ENCODE results near the gene OSBPL8. TPM values are rescaled to one million over a fixed set of nuclear protein-coding genes. Genes with fewer than 3 reads are reported as not detected.

Gene OSBPL8
- total and polyA plus RNA-seq, 4 donors: 8.6 to 114 (median 53.3) TPM

GRCh38 chr12:76462668-76463224 lies 96.8 kb downstream of the OSBPL8 start:
- TF ChIP-seq CTCF (IDR thresholded peaks at IDR 0.05; ENCODE audit: control extremely low read depth, extremely low read depth): no peak
- DNase-seq: no peak
- peaks cover 0 to 14% (median 5%) of the 10 kb centered on the region in 5 donors for H3K4me1 ChIP-seq (ENCODE audit: control insufficient read depth in 5 of 5, insufficient read depth in 5 of 5, low read length in 5 of 5)
- 79 to 86% methylated on average over 2 of the region's 2 CpGs for WGBS, 2 donors
- H3K36me3 ChIP-seq (ENCODE audit: control insufficient read depth in 4 of 4, insufficient read depth in 4 of 4, low read length in 4 of 4): no peaks in the 10 kb centered on the region
- no peak for ATAC-seq (ENCODE audit: insufficient read depth, low FRiP score)
- H3K27me3 ChIP-seq (ENCODE audit: control insufficient read depth in 3 of 3, insufficient read depth in 3 of 3, low read length in 2 of 3): no peaks in the 10 kb centered on the region
- no peak overlapping the region for H3K9ac ChIP-seq (ENCODE audit: insufficient read depth in 1 of 2, low read length in 2 of 2)
- no peak overlapping the region for H3K4me3 ChIP-seq
- H3K27ac ChIP-seq (ENCODE audit: low read depth in 1 of 2, low read length in 1 of 2): no peak overlapping the region
- no peaks in the 10 kb centered on the region for H3K9me3 ChIP-seq (ENCODE audit: control insufficient read depth in 4 of 4, insufficient read depth in 3 of 4, low read length in 3 of 4)

GRCh38 chr12:76460807-76461206 lies 98.8 kb downstream of the OSBPL8 start:
- Histone ChIP-seq H3K27ac (ENCODE audit: low read depth in 1 of 2, low read length in 1 of 2) (no peak overlapping the region), H3K4me1 (ENCODE audit: control insufficient read depth in 5 of 5, insufficient read depth in 5 of 5, low read length in 5 of 5) (peaks cover 0 to 14% (median 5%) of the 10 kb centered on the region in 5 donors), H3K4me3 (no peak overlapping the region), H3K36me3 (ENCODE audit: control insufficient read depth in 4 of 4, insufficient read depth in 4 of 4, low read length in 4 of 4) (no peaks in the 10 kb centered on the region), H3K27me3 (ENCODE audit: control insufficient read depth in 3 of 3, insufficient read depth in 3 of 3, low read length in 2 of 3) (no peaks in the 10 kb centered on the region), H3K9me3 (ENCODE audit: control insufficient read depth in 4 of 4, insufficient read depth in 3 of 4, low read length in 3 of 4) (no peaks in the 10 kb centered on the region), H3K9ac (ENCODE audit: insufficient read depth in 1 of 2, low read length in 2 of 2) (no peak overlapping the region)
- no peak for DNase-seq
- no peak for TF ChIP-seq CTCF (IDR thresholded peaks at IDR 0.05; ENCODE audit: control extremely low read depth, extremely low read depth)
- no peak for ATAC-seq (ENCODE audit: insufficient read depth, low FRiP score)

- DNase-seq: no peak
- no peak for TF ChIP-seq CTCF (IDR thresholded peaks at IDR 0.05; ENCODE audit: control extremely low read depth, extremely low read depth)
- no peaks in the 10 kb centered on the region for H3K27me3 ChIP-seq (ENCODE audit: control insufficient read depth in 3 of 3, insufficient read depth in 3 of 3, low read length in 2 of 3)
- H3K4me1 ChIP-seq (ENCODE audit: control insufficient read depth in 5 of 5, insufficient read depth in 5 of 5, low read length in 5 of 5): peaks cover 0 to 6% (median 0%) of the 10 kb centered on the region in 5 donors
- H3K9ac ChIP-seq (ENCODE audit: insufficient read depth in 1 of 2, low read length in 2 of 2): no peak overlapping the region
- no peak overlapping the region for H3K4me3 ChIP-seq
- no peaks in the 10 kb centered on the region for H3K9me3 ChIP-seq (ENCODE audit: control insufficient read depth in 4 of 4, insufficient read depth in 3 of 4, low read length in 3 of 4)
- no peak overlapping the region for H3K27ac ChIP-seq (ENCODE audit: low read depth in 1 of 2, low read length in 1 of 2)
- WGBS, 2 donors: 81 to 97% methylated on average over 5 of the region's 5 CpGs
- no peaks in the 10 kb centered on the region for H3K36me3 ChIP-seq (ENCODE audit: control insufficient read depth in 4 of 4, insufficient read depth in 4 of 4, low read length in 4 of 4)
- no peak for ATAC-seq (ENCODE audit: insufficient read depth, low FRiP score)
Measured at GRCh38 chr12:76457818-76458217, 101.8 kb downstream of the OSBPL8 start.

GRCh38 chr12:76457010-76457409 lies 102.6 kb downstream of the OSBPL8 start:
- ATAC-seq (ENCODE audit: insufficient read depth, low FRiP score) (no peak), DNase-seq (no peak)
- no peak for TF ChIP-seq CTCF (IDR thresholded peaks at IDR 0.05; ENCODE audit: control extremely low read depth, extremely low read depth)
- H3K4me1 ChIP-seq (ENCODE audit: control insufficient read depth in 5 of 5, insufficient read depth in 5 of 5, low read length in 5 of 5): peaks cover 0 to 2% (median 0%) of the 10 kb centered on the region in 5 donors
- WGBS, 2 donors: 80% methylated on average over 7 of the region's 7 CpGs
- no peaks in the 10 kb centered on the region for H3K27me3 ChIP-seq (ENCODE audit: control insufficient read depth in 3 of 3, insufficient read depth in 3 of 3, low read length in 2 of 3)
- no peaks in the 10 kb centered on the region for H3K36me3 ChIP-seq (ENCODE audit: control insufficient read depth in 4 of 4, insufficient read depth in 4 of 4, low read length in 4 of 4)
- no peak overlapping the region for H3K4me3 ChIP-seq
- no peaks in the 10 kb centered on the region for H3K9me3 ChIP-seq (ENCODE audit: control insufficient read depth in 4 of 4, insufficient read depth in 3 of 4, low read length in 3 of 4)
- no peak overlapping the region for H3K27ac ChIP-seq (ENCODE audit: low read depth in 1 of 2, low read length in 1 of 2)
- no peak overlapping the region for H3K9ac ChIP-seq (ENCODE audit: insufficient read depth in 1 of 2, low read length in 2 of 2)
